ENCODE data around the gene KRT80.

Gene KRT80

DNA sequence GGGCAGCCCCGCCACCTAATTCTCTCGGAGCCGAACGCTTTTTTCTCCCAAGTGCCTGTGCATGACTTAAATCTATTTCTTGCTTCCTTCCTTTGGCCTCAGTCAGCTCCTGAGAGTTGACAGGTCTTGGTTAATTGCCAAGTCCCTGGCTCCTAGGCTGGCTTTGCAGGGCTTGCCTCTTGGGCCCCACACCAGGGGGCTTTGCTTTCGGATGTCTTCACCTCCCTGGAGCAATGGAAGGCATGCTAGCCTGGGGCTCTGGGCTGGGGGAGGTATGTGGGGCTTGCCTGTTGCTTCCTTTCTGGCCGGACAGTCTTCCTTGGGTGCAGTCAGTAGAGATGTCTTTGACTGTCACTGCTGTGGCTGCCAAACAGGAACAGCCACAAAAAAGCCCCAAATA is 2.2 kb upstream of the KRT80 start:
- TF ChIP-seq, protein P1, sequence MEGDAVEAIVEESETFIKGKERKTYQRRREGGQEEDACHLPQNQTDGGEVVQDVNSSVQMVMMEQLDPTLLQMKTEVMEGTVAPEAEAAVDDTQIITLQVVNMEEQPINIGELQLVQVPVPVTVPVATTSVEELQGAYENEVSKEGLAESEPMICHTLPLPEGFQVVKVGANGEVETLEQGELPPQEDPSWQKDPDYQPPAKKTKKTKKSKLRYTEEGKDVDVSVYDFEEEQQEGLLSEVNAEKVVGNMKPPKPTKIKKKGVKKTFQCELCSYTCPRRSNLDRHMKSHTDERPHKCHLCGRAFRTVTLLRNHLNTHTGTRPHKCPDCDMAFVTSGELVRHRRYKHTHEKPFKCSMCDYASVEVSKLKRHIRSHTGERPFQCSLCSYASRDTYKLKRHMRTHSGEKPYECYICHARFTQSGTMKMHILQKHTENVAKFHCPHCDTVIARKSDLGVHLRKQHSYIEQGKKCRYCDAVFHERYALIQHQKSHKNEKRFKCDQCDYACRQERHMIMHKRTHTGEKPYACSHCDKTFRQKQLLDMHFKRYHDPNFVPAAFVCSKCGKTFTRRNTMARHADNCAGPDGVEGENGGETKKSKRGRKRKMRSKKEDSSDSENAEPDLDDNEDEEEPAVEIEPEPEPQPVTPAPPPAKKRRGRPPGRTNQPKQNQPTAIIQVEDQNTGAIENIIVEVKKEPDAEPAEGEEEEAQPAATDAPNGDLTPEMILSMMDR (IDR thresholded peaks at IDR 0.05): no peak
- peak overlapping the region; percentile 70 to 92 for H3K27ac ChIP-seq
- H3K4me3 ChIP-seq: no peak overlapping the region
- DNase-seq (ENCODE audit: low spot score): no peak

DNA sequence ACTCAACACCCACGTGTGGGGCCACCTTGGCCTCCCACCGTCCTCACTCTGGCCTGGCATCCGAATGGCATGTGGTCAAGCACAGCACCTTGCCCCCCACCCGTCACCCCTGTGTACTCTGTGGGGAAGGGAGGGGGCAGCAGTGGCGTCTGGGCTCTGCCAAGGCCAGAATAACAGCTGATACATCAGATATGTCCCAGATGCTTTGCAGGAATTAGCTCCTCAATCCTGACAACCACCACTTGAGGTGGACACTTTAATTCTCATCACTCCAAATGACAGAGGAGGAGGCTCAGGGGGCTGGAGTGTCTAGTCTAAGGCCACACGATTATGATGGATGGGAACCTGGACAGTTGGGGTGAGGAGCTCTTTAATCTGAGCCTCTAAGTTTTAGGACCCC is 1.7 kb upstream of the KRT80 start:
- TF ChIP-seq, protein P1 (IDR thresholded peaks at IDR 0.05): no peak
- no peak for DNase-seq (ENCODE audit: low spot score)
- Histone ChIP-seq H3K4me3 (no peak overlapping the region), H3K27ac (peak overlapping the region; percentile 70 to 92)

DNA sequence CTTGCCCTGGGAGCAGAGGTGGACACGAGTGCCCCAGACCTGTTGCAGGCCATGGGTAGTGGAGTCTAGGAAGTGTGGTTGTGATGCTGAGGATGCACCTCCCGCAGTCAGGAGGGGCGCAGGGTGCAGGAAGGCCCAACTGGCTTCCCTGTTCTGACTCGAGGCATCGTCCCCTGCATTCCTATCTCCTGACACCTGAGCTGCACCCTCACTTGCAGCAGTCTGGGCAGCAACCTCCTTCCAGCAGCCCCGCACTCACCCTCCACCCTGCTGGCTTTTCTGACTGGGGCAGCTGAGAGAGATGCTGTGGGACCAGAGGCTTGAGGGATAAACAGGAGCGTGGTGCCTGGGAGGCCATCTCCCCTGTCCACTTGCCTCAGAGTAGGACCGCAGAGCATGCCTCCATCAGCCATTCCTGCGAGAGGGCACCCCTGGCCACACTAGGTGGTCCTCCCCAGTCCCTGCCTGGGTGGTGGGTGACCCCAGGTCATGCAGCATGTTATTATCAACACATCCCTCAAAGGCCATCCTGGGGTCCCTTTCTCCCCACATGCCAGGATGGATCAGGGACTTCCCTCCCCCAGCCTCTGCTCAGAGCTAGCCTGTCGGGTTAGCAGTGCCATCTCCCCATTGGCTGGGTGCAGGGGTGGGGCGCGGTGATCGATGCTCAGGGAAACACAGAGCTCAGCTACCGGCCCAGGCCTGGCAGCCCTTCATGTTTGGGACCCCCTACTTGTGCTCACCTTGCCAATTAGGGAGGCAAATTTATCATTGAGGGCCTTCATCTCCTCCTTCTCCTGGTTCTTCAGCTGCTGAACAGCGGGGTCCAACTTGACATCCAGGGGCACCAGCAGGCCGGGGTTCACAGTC is 719 bp downstream of the KRT80 start:
- no peak for DNase-seq (ENCODE audit: low spot score)
- no peak overlapping the region for H3K4me3 ChIP-seq
- TF ChIP-seq, protein P1 (IDR thresholded peaks at IDR 0.05): no peak
- H3K27ac ChIP-seq: peak overlapping the region; percentile 70 to 92

DNA sequence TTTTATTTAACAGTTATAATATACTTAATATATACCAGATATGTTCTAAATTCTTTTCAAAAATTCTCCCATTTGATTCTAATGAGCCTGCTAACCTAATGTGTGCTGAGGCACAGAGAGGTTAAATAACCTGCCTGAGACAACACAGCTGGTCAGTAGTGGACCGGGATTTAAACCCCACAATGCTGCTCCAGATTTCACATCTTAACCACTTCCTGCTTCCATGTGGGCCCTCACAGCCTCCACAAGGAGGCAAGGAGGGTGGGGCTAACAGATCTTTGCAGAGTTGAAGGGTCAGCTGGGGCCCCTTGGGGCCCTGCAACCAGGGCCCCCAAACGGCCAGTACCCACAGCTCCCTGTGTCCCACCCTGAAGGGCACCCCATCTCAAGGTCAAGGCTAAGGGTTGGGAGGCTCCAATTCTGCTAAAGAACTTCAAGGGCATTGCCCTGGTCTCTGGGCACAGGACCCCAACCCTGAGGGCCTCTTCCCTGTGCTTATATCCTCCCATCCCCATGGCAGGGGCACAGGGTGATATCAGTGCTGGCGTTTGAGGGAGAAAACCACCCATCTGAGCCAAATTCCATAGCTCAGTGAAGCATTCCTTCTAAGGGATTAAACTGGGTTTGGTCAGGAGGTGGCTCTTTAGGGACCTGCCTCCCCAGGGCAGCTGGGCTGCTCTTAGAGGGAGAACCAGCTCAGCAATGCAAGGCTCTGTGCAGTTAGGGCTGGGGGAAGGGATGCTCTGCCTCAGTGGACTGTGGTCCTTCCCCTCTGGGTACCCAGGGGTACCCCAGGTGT is 2.2 kb downstream of the KRT80 start:
- no peak overlapping the region for H3K4me3 ChIP-seq
- TF ChIP-seq, protein P1 (IDR thresholded peaks at IDR 0.05): no peak
- H3K27ac ChIP-seq: peak overlapping the region; percentile 54 to 92
- DNase-seq (ENCODE audit: low spot score): no peak

DNA sequence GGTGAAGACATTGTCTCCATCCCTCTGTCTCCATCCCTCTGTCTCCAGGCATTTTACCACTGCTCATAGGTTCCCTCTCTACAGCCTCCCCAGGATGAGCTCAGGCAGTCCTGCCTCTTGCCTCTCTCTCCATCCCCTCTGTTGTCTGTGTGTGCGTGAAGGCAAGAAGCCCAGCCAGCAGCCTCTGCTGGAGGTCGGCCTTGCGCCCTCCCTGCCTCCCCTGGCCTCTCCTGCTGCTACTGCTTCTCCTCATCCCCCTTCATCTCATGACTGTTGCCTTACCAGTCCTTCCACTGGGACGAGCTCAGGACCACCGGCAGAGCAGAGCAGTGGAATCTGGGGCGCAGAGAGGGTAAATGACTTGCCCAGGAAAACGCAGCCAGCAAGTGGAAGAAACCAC is 3.2 kb downstream of the KRT80 start:
- H3K27ac ChIP-seq: peak overlapping the region; percentile 57 to 90
- TF ChIP-seq, protein P1 (IDR thresholded peaks at IDR 0.05): no peak
- no peak for DNase-seq (ENCODE audit: low spot score)
- no peak overlapping the region for H3K4me3 ChIP-seq

DNA sequence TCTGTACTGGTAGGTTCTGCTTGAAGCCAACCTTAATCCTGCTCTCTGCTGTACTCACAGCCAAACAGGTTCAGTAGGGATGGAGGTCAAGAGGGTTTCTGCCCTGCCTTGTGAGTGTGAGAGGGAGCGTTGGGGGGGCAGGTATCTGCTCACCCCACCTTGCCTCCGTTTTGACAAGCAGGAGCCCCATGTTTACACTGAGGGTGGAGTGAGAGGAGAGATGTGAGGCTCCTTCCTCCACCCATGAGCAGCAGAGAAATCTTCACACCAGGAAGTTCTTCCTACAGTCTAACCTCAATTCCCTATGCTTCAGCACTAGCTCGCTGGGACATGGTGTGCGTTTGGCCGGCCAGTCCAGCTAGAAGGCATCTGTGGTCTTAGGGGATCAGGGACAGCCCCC is 4.2 kb downstream of the KRT80 start:
- H3K4me3 ChIP-seq: no peak overlapping the region
- DNase-seq (ENCODE audit: low spot score): no peak
- peak overlapping the region; percentile 57 to 90 for H3K27ac ChIP-seq
- TF ChIP-seq, protein P1 (IDR thresholded peaks at IDR 0.05): no peak

Data from coronary artery (tissue), 2 donors.